ENCODE results near the gene NRCAM. TPM values are rescaled to one million over a fixed set of nuclear protein-coding genes. Genes with fewer than 3 reads are reported as not detected.

NRCAM gene
- total RNA-seq, 1 experiment from 2014 or later, result 45.7 TPM

GRCh38 chr7:108363659-108364058 is 92.6 kb downstream of the NRCAM start:
- no peak for TF ChIP-seq CTCF (conservative IDR thresholded peaks at IDR 0.05; ENCODE audit: low read depth, low read length)
- TF ChIP-seq EZH2 (IDR thresholded peaks at IDR 0.05; ENCODE audit: borderline replicate concordance, low read depth, low read length, poor library complexity, severe bottlenecking), result no peak
- H3K9me3 ChIP-seq (ENCODE audit: low read depth, low read length, poor library complexity, severe bottlenecking), result no peaks in the 10 kb centered on the region
- ChIA-PET POLR2A (ENCODE audit: low non-redundant PET) (no interaction called here), CTCF (no interaction called here)
- peaks cover 18% of the 10 kb centered on the region for H3K4me1 ChIP-seq (ENCODE audit: insufficient read depth, low read length, poor library complexity, severe bottlenecking)
- H3K27ac ChIP-seq (ENCODE audit: low read depth, low read length, poor library complexity, severe bottlenecking), result no peak overlapping the region
- intact Hi-C loops (cut with micrococcal nuclease; ENCODE audit: unreplicated experiment), result no loop called here
- no TSS peak for BruUV-seq (replicated peaks)
- DNase-seq (ENCODE audit: low spot score), result no peak
- H3K27me3 ChIP-seq (replicated peaks; ENCODE audit: insufficient read depth, low read depth, low read length, poor library complexity), result no peaks in the 10 kb centered on the region
- H3K4me3 ChIP-seq (ENCODE audit: low read depth, low read length, poor library complexity, severe bottlenecking), result no peak overlapping the region
- H3K36me3 ChIP-seq (ENCODE audit: insufficient read depth, low read length, poor library complexity, severe bottlenecking), result no peaks in the 10 kb centered on the region

GRCh38 chr7:108360058-108360800 is 96.0 kb downstream of the NRCAM start:
- H3K4me3 ChIP-seq (ENCODE audit: low read depth, low read length, poor library complexity, severe bottlenecking), result no peak overlapping the region
- H3K9me3 ChIP-seq (ENCODE audit: low read depth, low read length, poor library complexity, severe bottlenecking), result no peaks in the 10 kb centered on the region
- no peak for DNase-seq (ENCODE audit: low spot score)
- BruUV-seq (replicated peaks), result no TSS peak
- no peaks in the 10 kb centered on the region for H3K36me3 ChIP-seq (ENCODE audit: insufficient read depth, low read length, poor library complexity, severe bottlenecking)
- no peaks in the 10 kb centered on the region for H3K4me1 ChIP-seq (ENCODE audit: insufficient read depth, low read length, poor library complexity, severe bottlenecking)
- intact Hi-C loops (cut with micrococcal nuclease; ENCODE audit: unreplicated experiment), result no loop called here
- H3K27me3 ChIP-seq (replicated peaks; ENCODE audit: insufficient read depth, low read depth, low read length, poor library complexity), result no peaks in the 10 kb centered on the region
- TF ChIP-seq CTCF (conservative IDR thresholded peaks at IDR 0.05; ENCODE audit: low read depth, low read length) (no peak), EZH2 (IDR thresholded peaks at IDR 0.05; ENCODE audit: borderline replicate concordance, low read depth, low read length, poor library complexity, severe bottlenecking) (no peak)
- CTCF ChIA-PET, result no interaction called here
- POLR2A ChIA-PET (ENCODE audit: low non-redundant PET), result no interaction called here
- H3K27ac ChIP-seq (ENCODE audit: low read depth, low read length, poor library complexity, severe bottlenecking), result no peak overlapping the region

GRCh38 chr7:108358553-108358952 is 97.7 kb downstream of the NRCAM start:
- TF ChIP-seq EZH2 (IDR thresholded peaks at IDR 0.05; ENCODE audit: borderline replicate concordance, low read depth, low read length, poor library complexity, severe bottlenecking), result no peak
- TF ChIP-seq CTCF (conservative IDR thresholded peaks at IDR 0.05; ENCODE audit: low read depth, low read length), result no peak
- POLR2A ChIA-PET (ENCODE audit: low non-redundant PET), result no interaction called here
- no TSS peak for BruUV-seq (replicated peaks)

More at GRCh38 chr7:108358553-108358952, 97.7 kb downstream of the NRCAM start:
- Histone ChIP-seq H3K9me3 (ENCODE audit: low read depth, low read length, poor library complexity, severe bottlenecking) (no peaks in the 10 kb centered on the region), H3K27me3 (replicated peaks; ENCODE audit: insufficient read depth, low read depth, low read length, poor library complexity) (no peaks in the 10 kb centered on the region), H3K4me3 (ENCODE audit: low read depth, low read length, poor library complexity, severe bottlenecking) (no peak overlapping the region), H3K27ac (ENCODE audit: low read depth, low read length, poor library complexity, severe bottlenecking) (no peak overlapping the region), H3K4me1 (ENCODE audit: insufficient read depth, low read length, poor library complexity, severe bottlenecking) (no peaks in the 10 kb centered on the region), H3K36me3 (ENCODE audit: insufficient read depth, low read length, poor library complexity, severe bottlenecking) (no peaks in the 10 kb centered on the region)
- DNase-seq (ENCODE audit: low spot score), result no peak
- CTCF ChIA-PET, result no interaction called here
- intact Hi-C loops (cut with micrococcal nuclease; ENCODE audit: unreplicated experiment), result no loop called here

Data from A673 (cell line).